ENCODE measurements around the gene CNBP.

GRCh38 chr3:129126726-129127280 lies 56.9 kb downstream of the CNBP start:
- TF ChIP-seq EZH2 (IDR thresholded peaks at IDR 0.05; ENCODE audit: low read length, missing control alignments) (no peak), CTCF (conservative IDR thresholded peaks at IDR 0.05 in 1 of 2, IDR thresholded peaks at IDR 0.05 in 1 of 2; ENCODE audit: low read depth in 1 of 2, low read length in 2 of 2) (no peak)

Measured in fibroblast of lung (primary cell).